Stimulated activated CD8-positive, alpha-beta memory T cell treated with anti-CD3 and anti-CD28 coated beads, Interleukin-15, amount 100 ng/mL, for 48 hours (primary cell): Measurements from ENCODE around the gene LRIG3.
"Not testable (repeated sequence)": the region's sequence is repeated elsewhere in the genome, so short reads cannot be mapped to it uniquely, and the experiment has no call there.

ENCODE experiments used
- DNase-seq, 2 donors: peaks; one replicate each; pipeline ENCODE4 v3.0.0-alpha.2; 2020; ENCODE audit warnings: low read depth in 2 of 2

Gene LRIG3

DNA sequence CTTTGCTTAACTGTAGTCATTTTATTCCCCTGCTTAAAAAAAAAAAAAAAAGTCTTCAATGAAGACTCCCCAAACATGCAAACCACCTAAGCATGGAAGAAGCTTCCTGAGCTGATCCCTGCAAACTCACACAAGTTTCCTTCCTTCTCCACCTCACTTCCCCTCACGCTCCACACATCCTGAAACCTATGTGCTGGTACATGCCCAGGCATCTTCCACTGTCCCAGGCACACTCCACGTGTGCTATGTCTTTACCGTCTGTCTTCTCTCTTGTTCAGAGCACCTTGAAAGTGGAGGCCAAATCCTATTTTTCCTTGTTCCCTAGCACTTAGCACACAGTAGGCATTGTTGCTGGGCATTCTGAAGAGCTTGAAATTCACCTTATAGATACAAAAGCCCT, 13.4 kb downstream of the LRIG3 start:
- no peak for DNase-seq

DNA sequence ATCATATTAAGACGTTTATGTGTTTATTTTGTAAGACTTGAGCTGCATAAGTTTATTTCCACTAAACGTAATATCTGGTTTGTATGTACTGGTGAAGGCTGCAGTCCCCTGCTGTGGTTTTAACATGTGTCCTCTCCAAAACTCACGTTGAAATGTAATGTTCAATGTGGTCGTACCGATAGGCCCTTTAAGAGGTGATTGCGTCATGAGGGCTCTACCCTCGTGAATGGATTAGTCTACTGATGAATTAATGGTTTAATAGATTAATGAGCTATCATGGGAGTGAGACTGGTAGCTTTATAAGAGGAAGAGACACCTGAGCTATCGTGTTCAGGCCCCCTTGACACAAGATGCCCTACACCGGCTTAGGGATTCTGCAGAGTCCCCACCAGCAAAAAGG, 14.9 kb downstream of the LRIG3 start:
- no peak for DNase-seq

DNA sequence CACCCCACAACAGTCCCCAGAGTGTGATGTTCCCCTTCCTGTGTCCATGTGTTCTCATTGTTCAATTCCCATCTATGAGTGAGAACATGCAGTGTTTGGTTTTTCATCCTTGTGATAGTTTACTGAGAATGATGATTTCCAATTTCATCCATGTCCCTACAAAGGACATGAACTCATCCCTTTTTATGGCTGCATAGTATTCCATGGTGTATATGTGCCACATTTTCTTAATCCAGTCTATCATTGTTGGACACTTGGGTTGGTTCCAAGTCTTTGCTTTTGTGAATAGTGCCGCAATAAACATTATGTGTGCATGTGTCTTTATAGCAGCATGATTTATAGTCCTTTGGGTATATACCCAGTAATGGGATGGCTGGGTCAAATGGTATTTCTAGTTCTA, 17.6 kb downstream of the LRIG3 start:
- DNase-seq, result not testable (repeated sequence)

DNA sequence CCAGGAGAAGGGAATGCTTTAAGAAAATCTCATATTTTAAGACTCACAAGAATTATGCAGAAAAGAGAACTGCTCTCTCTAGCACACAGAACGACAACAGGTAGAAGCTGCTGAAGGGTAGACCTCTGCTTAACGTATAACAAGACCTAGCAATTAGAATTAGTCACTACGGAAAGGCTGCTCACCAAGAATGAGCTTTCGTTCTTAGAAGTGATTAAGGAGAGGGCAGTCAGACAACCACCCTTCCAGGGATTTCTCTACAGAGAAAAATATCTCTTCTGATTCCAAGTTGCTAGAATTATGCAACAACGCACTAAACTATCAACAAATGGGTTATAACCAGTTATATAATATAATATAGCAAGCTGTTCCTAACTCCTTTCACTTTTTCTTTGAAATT, 18.6 kb downstream of the LRIG3 start:
- DNase-seq, result no peak

DNA sequence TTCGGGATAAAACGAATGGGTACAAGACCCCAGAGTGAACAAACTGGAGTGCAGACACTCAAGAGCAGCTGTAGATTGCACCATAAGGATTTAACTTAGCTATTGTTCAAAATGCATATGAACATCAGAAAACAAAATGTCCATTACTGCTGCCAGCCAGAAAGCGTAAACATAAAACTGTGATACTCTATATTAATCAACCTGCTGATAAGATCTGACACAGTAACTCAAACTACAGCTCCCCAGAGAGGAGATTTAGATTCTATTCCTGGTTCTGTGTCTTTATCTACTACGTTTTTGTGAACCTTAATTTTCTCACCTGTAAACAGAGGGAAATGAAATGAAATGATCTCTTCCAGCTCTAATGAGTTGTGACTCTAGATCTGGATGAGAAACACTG, 22.3 kb downstream of the LRIG3 start:
- no peak for DNase-seq

DNA sequence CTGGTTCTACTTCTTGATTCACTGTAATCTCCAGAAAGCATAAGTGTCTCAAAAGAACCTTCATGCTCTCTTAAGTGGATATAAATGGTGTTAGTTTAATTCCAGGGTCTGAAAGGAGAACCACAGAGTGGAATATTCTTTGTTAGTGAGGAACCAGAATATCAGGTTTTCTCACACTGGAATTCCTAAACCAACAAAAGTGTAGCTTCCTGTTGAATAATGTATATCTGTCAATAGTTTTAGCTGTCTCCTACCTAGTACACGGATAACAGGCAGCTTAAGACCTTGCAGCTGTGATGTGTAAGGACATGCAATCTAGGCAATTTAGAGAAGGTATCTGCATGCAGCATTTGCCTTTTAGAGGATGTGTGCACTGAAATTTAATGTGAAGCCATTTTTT, 24.0 kb downstream of the LRIG3 start:
- no peak for DNase-seq

DNA sequence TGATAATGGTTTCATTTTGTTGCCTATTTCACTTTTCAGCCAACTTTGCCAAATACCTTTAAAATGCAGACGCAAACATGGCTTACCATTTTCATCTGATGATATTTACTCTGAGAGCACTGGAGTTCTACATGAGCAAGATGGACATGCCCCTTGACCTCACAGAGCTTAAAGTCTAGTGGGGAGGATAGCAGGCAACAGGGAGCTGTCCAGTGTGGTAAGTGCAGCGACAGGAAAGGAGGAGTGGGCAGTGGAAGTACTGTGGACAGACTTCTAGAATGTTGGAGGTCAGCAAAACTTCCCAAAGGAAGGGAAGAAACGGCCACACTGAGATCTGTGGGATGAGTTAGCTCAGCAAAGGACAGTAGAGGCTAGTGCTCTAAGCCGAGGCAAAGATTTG, 25.3 kb downstream of the LRIG3 start:
- DNase-seq, result no peak

DNA sequence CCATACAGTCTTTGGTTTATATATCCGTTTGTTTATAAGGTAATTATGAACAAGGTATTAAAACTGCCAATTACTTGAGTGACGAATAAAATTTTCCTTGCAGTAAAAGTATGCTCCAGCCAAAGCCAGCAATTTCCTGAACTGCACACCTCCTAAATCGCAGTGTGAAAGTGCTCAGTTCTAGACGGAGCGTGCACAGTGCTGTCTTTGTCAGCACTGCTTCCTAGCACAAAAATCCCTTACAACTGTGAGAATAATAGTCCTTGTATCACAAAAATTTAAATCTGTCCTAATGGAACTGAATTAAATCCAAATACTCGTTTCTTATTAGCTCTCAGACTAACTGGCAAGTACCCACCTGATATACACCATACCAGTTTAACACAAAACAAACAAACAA, 26.3 kb downstream of the LRIG3 start:
- DNase-seq, result no peak

DNA sequence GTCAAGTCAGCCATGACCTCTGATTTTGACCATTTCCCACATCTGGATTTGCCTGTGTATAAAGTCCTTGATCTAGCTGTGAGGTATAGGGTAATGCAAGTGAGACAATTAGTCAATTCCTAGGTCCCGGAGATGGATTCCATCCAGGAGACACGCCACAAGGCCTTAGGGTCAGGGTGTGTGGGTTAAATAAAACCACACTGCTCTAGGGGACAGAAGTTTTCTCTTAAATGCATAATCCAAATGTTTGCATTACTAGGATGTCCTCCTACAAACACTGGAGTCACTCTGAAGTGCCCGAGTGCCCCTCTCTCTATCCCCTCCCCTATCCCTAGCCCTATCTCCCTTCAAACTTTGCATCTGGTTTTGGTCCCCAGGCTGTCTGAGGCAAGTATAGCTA, 26.8 kb downstream of the LRIG3 start:
- DNase-seq, result no peak

DNA sequence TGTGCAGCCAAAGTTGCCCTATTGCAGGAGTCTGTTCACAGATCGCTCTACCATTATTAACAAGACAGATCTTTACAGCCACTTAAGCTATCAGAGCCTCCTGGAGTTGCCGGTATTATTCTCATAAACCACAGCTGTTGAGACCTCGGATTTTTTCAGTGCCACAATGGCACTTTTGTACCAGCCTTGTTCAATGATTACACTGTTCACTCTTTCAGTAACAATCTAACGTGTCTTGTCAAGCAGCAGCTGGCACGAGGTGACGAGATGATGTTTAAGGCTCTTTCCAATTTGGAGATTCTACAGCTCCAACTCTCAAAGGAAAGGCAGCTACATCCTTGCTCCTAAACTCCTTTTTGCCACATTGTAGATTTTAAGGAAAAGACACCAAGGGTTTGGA, 30.7 kb downstream of the LRIG3 start:
- DNase-seq, result no peak

DNA sequence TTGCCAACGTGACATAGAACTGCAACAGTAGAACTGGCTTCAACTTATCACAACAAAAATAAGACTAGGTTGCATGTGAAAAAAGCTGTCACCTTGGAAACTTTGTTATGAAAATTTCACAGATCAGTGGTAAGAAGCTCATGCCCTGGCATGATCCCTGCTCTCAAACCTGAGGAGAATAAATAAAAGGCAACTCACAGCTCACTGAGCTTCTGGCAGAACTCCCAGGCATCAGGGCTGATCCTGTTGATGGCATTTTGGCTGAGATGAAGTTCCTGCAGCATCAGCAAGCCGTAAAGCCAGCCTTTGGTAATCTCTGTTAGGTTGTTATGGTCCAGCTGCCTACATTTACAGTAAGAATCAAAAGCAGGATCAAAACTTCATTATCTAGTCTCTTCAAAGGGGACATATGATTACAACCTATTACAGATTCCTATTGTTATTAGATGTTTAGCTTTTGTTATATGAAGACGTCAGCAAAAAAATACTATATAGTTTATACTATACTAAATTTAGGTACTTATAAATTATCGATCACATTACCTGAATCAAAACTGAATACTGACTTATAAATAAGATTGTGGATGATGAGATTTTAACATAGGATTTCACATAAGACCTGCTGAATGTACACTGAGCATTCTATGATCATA, 32.0 kb downstream of the LRIG3 start:
- no peak for DNase-seq

DNA sequence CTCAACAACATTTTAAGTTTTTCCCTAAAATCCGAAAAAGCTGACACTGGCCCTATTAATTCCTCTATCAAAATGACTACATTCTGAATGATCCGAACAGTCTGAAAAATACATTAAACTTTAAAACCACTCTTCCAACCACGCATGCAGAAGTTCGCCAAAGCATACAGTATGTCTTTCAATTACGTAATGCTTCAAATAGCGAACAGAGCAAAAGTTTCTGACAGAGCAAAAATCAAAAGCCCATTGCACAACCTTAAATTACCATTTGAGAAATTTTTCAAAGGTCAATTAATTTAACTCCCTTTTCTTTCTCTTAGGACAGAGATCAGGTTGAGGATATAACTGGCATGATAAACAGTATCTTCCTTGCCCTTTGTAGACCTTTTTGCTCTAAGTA, 33.2 kb downstream of the LRIG3 start:
- DNase-seq, result no peak

DNA sequence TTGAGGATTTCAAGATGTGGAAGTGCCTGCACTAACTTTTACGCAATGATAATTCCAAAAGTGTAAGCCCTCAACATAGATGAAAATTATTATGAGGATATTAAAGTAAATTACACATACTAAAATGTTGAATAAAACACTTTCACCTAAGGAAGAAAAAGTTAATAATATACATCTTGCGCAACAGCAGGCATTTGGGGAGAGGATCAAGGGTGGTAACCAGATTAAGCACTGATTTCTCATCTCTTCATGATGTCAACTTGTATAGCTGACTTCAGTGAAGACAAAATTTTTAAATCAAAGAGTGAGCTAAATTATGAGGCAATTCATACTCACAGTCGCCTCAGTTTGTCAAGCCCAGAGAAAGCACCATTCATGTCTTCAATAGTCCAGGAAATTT, 33.8 kb downstream of the LRIG3 start:
- DNase-seq, result no peak

DNA sequence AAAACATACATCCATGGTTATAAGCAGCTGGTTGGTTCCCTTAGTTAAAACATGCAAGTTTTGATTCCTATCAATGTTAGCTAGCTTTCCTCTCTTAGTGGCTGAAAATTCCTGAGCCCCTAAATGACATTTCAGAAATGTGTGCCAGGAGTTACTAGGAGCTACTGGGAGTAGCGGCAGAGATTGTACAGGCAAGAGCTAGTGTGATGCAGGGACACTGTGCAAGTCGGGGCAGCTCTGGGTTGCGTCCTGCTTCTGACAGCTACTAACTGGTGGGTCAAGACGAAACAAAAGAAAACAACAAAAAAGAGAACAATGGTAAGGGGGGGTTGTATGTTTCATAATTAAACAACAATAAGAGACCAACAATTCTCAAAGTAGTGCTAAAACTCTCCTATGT, 35.4 kb downstream of the LRIG3 start:
- no peak for DNase-seq

DNA sequence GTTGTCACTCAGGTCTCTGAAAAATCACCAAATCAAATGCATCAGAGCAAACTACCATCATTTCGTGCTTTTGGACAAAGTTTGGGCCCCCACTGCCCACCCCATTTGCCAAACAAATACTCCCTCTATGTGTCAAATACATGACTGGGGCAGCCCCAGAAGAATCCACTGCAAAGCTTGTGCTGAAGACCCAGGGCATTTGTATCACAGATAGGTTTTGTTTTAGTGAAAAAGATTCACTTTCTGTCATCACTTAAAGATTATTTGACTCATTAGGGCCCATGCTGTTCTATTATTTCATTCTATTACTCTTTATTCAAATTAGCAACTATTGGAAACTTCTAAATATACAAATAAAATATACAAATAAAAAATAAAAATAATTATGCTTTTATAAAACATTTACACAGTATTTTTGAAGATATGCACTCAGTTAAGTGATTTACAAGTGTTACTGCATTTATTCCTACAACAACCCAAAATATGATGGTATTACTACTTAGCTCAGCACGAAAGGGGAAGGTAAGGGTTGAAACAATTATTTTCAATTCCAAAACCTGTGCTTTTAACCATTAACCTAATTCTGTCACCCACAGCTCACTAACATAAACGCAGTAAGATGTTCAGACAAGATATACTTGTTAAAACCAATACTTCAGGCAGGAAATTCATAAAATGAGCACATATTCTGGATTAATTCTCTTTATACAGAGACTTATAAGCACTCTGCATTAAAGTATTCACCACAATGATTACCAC, 36.5 kb downstream of the LRIG3 start:
- no peak for DNase-seq

DNA sequence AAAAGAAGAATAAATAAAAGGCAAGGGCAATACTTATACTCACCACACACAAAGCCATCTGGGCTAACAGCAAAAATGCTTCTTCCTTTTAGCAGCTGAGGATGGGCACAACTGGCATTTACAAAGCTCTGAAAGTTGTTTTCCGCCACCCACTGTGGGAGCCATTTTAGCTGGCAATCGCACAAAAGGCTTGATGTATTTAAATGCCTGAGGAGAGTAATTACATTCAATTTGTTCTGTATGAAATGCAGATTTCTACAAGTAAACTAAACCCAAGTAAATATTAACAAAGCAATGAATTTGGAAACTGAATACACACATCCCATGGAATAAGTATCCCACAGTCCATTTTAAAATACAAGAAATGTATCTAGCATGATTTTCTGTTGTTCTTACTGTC, 37.5 kb downstream of the LRIG3 start:
- DNase-seq, result no peak

DNA sequence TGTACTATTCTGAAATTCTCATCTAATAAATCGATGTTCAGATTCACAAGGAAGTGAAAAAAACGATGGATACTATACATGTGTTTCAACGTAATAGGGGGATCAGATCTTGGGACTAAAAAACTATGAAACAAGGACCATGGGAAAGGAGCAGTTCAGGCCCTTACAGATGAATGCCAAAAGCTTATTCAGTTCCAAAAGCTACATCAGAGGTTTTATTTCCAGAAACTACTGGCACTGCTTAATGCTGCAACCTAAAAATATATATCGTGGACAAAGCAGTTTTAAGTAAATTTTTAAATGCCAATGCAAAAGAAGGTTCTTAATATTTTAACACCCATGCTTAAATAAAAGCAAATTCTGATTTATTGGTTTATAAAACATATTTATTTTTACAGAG, 38.5 kb downstream of the LRIG3 start:
- DNase-seq, result no peak

DNA sequence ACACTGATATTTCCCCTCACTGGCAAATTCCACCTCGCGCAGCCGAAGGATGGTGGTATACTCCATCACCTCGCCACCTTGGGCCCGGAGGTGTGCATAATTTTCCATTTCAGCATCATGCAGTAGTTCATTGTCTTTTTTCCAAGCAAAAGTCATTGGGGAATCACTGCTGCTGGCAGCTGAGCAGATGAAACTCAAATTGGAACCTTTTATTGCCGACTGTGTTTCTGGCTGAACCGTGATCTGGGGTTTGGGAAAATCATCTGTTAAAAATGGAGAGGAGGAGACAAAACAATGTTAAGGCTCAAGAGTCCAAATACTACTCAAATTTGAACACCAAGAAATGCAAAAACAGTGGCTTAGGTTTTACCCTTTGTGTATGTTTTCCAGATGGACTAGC, 39.7 kb downstream of the LRIG3 start:
- no peak for DNase-seq

DNA sequence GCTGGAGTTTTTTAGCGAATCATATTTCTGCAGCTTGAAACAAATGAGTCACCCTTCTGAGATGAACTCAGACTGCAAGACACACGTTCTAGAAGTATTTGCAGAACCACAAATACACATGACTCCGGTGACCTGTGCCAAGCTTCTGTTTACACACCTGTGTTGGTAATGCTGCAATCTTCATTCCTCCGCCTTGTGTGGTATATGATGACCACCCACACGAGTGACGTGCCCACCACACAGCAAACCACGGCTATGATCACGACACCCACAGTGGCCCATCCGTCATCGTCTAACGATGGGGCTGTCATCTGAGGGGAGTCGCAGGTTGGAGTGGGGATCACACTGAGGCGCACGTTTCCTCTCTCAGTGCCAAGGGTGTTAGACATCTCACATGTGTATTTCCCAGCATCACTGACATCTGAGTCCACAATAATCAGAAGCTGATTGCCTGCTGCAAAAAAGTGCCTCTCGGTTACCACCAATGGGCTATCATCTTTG, 43.0 kb downstream of the LRIG3 start:
- no peak for DNase-seq

DNA sequence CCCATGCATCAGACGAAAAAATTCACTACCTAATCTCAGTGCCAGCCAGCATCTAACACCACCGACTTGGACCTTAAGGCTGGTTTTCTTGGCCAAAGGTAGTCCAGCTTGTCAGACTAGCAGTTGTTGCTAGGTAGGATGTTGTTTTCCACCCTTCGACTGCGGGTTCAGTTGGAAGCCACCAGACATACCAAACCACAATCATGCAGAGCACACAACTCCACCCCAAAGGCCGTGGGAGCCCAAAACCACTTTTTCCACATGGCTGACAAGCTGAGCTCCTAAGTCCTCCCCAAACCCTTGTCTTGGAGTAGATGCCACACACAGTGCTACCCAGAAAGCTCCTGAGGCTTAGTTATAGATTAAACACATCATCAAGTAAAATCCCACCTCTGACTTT, 46.8 kb downstream of the LRIG3 start:
- DNase-seq, result no peak

DNA sequence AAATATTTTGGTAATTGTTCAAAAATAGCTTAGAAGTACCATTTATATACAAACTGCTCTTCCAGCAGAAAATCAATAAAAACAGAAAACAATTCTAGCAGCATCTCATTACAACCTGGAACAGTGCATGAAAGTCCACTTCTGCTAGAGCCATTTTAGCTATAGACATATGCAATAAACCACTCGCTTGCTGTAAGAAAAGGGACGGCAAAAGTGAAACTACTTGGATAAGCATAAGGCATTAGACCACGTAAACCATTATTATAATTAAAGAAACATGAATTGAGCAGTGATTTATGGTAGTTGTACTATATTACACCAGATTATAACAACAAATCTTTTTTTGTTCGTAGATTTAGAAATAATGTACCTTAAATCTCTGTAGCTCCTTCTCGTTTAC, 48.7 kb downstream of the LRIG3 start:
- no peak for DNase-seq

DNA sequence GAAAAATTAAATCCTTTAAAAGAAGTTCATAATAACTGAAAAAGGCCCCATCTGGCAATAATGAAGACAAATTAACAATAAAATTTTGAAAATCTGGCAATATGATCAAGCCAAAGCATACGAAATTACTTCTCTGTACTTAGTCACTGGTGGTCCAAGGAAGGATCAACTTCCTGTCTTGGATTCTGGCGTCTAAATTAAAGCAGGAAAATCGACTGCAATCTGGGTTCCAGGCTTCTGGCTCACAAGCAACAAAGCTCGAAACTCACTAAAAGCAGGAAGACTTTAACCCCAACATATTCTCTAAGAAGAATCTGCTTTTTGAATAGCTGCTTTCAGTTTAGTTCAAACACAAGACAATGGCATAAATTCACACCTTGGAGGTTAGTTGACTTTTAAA, 49.7 kb downstream of the LRIG3 start:
- no peak for DNase-seq

DNA sequence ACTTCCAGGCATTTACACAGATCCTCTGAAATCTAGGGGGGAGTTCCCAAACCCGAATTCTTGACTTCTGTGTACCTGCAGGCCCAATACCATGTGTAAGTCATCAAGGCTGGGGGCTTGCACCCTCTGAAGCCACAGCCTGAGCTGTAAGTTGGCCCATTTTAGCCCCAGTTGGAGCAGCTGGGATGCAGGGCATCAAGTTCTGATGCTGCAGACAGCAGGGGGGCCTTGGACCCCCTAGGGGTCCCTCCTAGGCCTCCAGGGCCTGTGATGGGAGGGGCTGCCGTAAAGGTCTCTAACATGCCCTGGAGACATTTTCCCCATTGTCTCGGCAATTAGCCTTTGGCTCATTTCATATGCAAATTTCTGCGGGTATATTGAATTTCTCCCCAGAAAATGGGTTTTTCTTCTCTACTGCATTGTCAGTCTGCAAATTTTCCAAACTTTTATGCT, 59.5 kb downstream of the LRIG3 start:
- DNase-seq, result no peak
